Measurements from ENCODE around the gene CCNI2.

GRCh38 chr5:132766806-132767055 is 19.5 kb downstream of the CCNI2 start:
- no peak for TF ChIP-seq SUZ12 (IDR thresholded peaks at IDR 0.05; ENCODE audit: extremely low read depth, insufficient read depth, insufficient read length)
- no peak for TF ChIP-seq YY1 (IDR thresholded peaks at IDR 0.05; ENCODE audit: insufficient read depth, insufficient read length)
